OCI-LY7 (cell line): Measurements from ENCODE around the gene SCCPDH. TPM values are rescaled to one million over a fixed set of nuclear protein-coding genes. Genes with fewer than 3 reads are reported as not detected.

Experiments
- BruUV-seq: library from RNA; stranded (reverse); fragments of 400-500 nt; replicated peaks from 2 replicates; lab custom pipeline; 2021; lab: Mats Ljungman, UMichigan
- CTCF ChIA-PET: fragments of 300-600 bp; sonication (Branson Sonifier 250); formaldehyde crosslinking; loops from one replicate; lab custom pipeline; 2022; ENCODE audit warnings: antibody characterized with exemption; ENCODE audit not compliant: unreplicated experiment; lab: Charles Lee
- POLR2A ChIA-PET: fragments of 300-600 bp; sonication (Branson Sonifier 250); formaldehyde crosslinking; loops from one replicate; lab custom pipeline; 2022; ENCODE audit warnings: antibody characterized with exemption; lab: Charles Lee
- DNase-seq: peaks from one replicate; pipeline ENCODE4 v3.0.0-alpha.2; 2015; ENCODE audit warnings: low spot score
- H2AFZ ChIP-seq: fragments of 200-600 bp; sonication (generic), shearing (Covaris generic); 2 replicates; pipeline ENCODE4 v1.6.1; 2014; ENCODE audit warnings: mild to moderate bottlenecking, antibody characterized with exemption, low read length, moderate library complexity
- H3K27ac ChIP-seq: fragments of 200-600 bp; sonication (generic); 2 replicates; pipeline ENCODE4 v1.5.1; 2014; ENCODE audit warnings: mixed run types, low read depth, mild to moderate bottlenecking, moderate library complexity, low read length, inconsistent platforms; ENCODE audit not compliant: poor library complexity, severe bottlenecking
- H3K36me3 ChIP-seq: fragments of 200-600 bp; sonication (generic); 2 replicates; pipeline ENCODE4 v1.6.1; 2014; ENCODE audit warnings: mild to moderate bottlenecking, antibody characterized with exemption, low read length, moderate library complexity, mixed read lengths; ENCODE audit not compliant: insufficient read depth
- H3K4me1 ChIP-seq: fragments of 200-600 bp; sonication (generic); 2 replicates; pipeline ENCODE4 v1.5.1; 2014; ENCODE audit warnings: mild to moderate bottlenecking, low read length; ENCODE audit not compliant: insufficient read depth, poor library complexity, severe bottlenecking
- H3K4me2 ChIP-seq: fragments of 200-600 bp; sonication (generic); 2 replicates; pipeline ENCODE4 v1.6.1; 2014; ENCODE audit warnings: mild to moderate bottlenecking, low read length
- H3K4me3 ChIP-seq: fragments of 200-600 bp; sonication (generic); 2 replicates; pipeline ENCODE4 v1.5.1; 2014; ENCODE audit warnings: mild to moderate bottlenecking, low read depth, low read length; ENCODE audit not compliant: poor library complexity, severe bottlenecking
- H3K79me2 ChIP-seq: fragments of 200-600 bp; sonication (generic); 2 replicates; pipeline ENCODE4 v1.6.1; 2016; ENCODE audit warnings: low read depth, mild to moderate bottlenecking, low read length, moderate library complexity, mixed read lengths; ENCODE audit not compliant: insufficient read depth
- H3K9me2 ChIP-seq: fragments of 200-600 bp; sonication (generic); 2 replicates; pipeline ENCODE4 v1.6.1; 2016; ENCODE audit warnings: mild to moderate bottlenecking, low read length, mixed read lengths; ENCODE audit not compliant: insufficient read depth
- H3K9me3 ChIP-seq: fragments of 200-600 bp; sonication (generic); 2 replicates; pipeline ENCODE4 v1.6.1; 2014; ENCODE audit warnings: mild to moderate bottlenecking, mixed run types, low read length, mixed read lengths
- H4K20me1 ChIP-seq: fragments of 200-600 bp; sonication (generic); 2 replicates; pipeline ENCODE4 v1.6.1; 2014; ENCODE audit warnings: mild to moderate bottlenecking, antibody characterized with exemption, low read length, moderate library complexity, mixed read lengths; ENCODE audit not compliant: insufficient read depth
- CTCF ChIP-seq: fragments of 200-600 bp; sonication (generic); conservative IDR thresholded peaks from 2 replicates; pipeline ENCODE4 v1.5.1; 2014; ENCODE audit warnings: mild to moderate bottlenecking, antibody characterized with exemption, low read length, moderate library complexity, mixed read lengths
- EZH2phosphoT487 ChIP-seq: fragments of 200-600 bp; sonication (generic); IDR thresholded peaks from 2 replicates; pipeline ENCODE4 v1.6.1; 2018; ENCODE audit warnings: low read depth, borderline replicate concordance, mild to moderate bottlenecking, mixed run types, antibody characterized with exemption, low read length, moderate library complexity, mixed read lengths
- intact Hi-C: fragments of 100-400 bp; cut with micrococcal nuclease; formaldehyde crosslinking; loops from one replicate; pipeline ENCODE4 v1.10.0; 2022; ENCODE audit not compliant: unreplicated experiment
- total RNA-seq, 2 experiments: library from RNA; depleted of rRNA in 1 of 2; stranded (reverse); fragments of >200 nt in 1 of 2; shearing (Covaris generic) in 1 of 2; gene quantifications; 2 replicates each; pipeline ENCODE4 v1.2.3, GENCODE V29; 2014 to 2022

SCCPDH gene
- total RNA-seq, 2 experiments from 2014 or later: 1.8 to 12.2 TPM

GRCh38 chr1:246753670-246754535, 29.7 kb downstream of the SCCPDH start:
- BruUV-seq: no TSS peak
- Histone ChIP-seq H3K27ac (no peak overlapping the region), H4K20me1 (no peaks in the 10 kb centered on the region), H3K4me1 (peaks cover 6% of the 10 kb centered on the region), H3K4me3 (no peak overlapping the region), H3K9me2 (no peaks in the 10 kb centered on the region), H3K4me2 (no peak overlapping the region), H3K36me3 (no peaks in the 10 kb centered on the region), H3K9me3 (no peaks in the 10 kb centered on the region), H2AFZ (no peak overlapping the region), H3K79me2 (no peaks in the 10 kb centered on the region)
- TF ChIP-seq EZH2phosphoT487 (no peak), CTCF (peak; percentile 84)
- CTCF ChIA-PET: no interaction called here
- peak; percentile 77 for DNase-seq
- POLR2A ChIA-PET: no interaction called here
- intact Hi-C loops: loop anchor here (1.0 to 5.0 kb wide), 4 partner anchors 65 to 1597 kb away; no protein-coding TSS in a partner anchor

- TF ChIP-seq CTCF (no peak), EZH2phosphoT487 (no peak)
- POLR2A ChIA-PET: interaction anchor here (0.6 to 2.9 kb wide), 4 partner anchors 11 to 276 kb away, joined by 4 to 10 read pairs (median 6); no protein-coding TSS in a partner anchor
- intact Hi-C loops: no loop called here
Observed at GRCh38 chr1:246755419-246755818, 31.2 kb downstream of the SCCPDH start.

More at GRCh38 chr1:246755419-246755818, 31.2 kb downstream of the SCCPDH start:
- Histone ChIP-seq H3K79me2 (no peaks in the 10 kb centered on the region), H3K9me3 (no peaks in the 10 kb centered on the region), H3K27ac (no peak overlapping the region), H3K36me3 (no peaks in the 10 kb centered on the region), H3K4me2 (no peak overlapping the region), H4K20me1 (no peaks in the 10 kb centered on the region), H3K9me2 (no peaks in the 10 kb centered on the region), H3K4me3 (no peak overlapping the region), H2AFZ (no peak overlapping the region), H3K4me1 (peaks cover 21% of the 10 kb centered on the region)
- CTCF ChIA-PET: no interaction called here
- no peak for DNase-seq
- BruUV-seq: no TSS peak
